Adrenal gland (tissue), 19 donors: Measurements from ENCODE around the gene ST8SIA6. TPM values are rescaled to one million over a fixed set of nuclear protein-coding genes. Genes with fewer than 3 reads are reported as not detected.
"Not testable (repeated sequence)": the region's sequence is repeated elsewhere in the genome, so short reads cannot be mapped to it uniquely, and the experiment has no call there.

Experiments used
- DNase-seq, 7 donors: peaks; one replicate each; pipeline ENCODE4 v3.0.0-alpha.2; 2019 to 2020
- H3K27ac ChIP-seq, 5 donors: fragments of 200-600 bp; sonication (generic) in 4 of 5; 1 replicate in 3 of 5; 2 replicates in 2 of 5; pipeline versions ENCODE4 v1.5.1 to v1.8.0; 2016 to 2020; ENCODE audit warnings: mild to moderate bottlenecking in 1 of 5
- H3K27me3 ChIP-seq: fragments of 200-600 bp; 2 replicates; pipeline ENCODE4 v1.8.0; 2021
- H3K36me3 ChIP-seq, 2 donors: fragments of 200-600 bp; replicated peaks in 1 of 2; 1 replicate in 1 of 2; 2 replicates in 1 of 2; pipeline versions ENCODE4 v1.5.1 to v1.8.0; 2018 to 2022
- H3K4me1 ChIP-seq, 2 donors: fragments of 200-600 bp; replicated peaks in 1 of 2; 1 replicate in 1 of 2; 2 replicates in 1 of 2; pipeline versions ENCODE4 v1.5.1 to v1.8.0; 2018 to 2021
- H3K4me3 ChIP-seq, 4 donors: fragments of 200-600 bp; sonication (generic) in 3 of 4; one replicate each; pipeline ENCODE4 v1.5.1; 2016 to 2018
- H3K9me3 ChIP-seq, 3 donors: fragments of 200-600 bp; sonication (generic) in 1 of 3; replicated peaks in 1 of 3; 1 replicate in 2 of 3; 2 replicates in 1 of 3; pipeline versions ENCODE4 v1.5.1 to v1.8.0; 2016 to 2021
- CTCF ChIP-seq, 6 experiments: fragments of 450-650 bp in 4 of 6; fragments of 200-600 bp in 2 of 6; sonication (generic) in 1 of 6; IDR thresholded peaks; 1 replicate in 5 of 6; 2 replicates in 1 of 6; pipeline versions ENCODE4 v1.5.1 to v1.8.0; 2016 to 2021; ENCODE audit warnings: antibody characterized with exemption in 6 of 6, mild to moderate bottlenecking in 2 of 6, moderate library complexity in 1 of 6
- POLR2A ChIP-seq, 2 donors: fragments of 450-650 bp; IDR thresholded peaks; one replicate each; pipeline ENCODE4 v1.6.1; 2017; ENCODE audit warnings: antibody characterized with exemption in 2 of 2, mild to moderate bottlenecking in 2 of 2, moderate library complexity in 1 of 2
- WGBS, 4 donors: extraction: QIAGEN DNeasy Blood & Tissue Kit in 2 of 4; methylation state at CpG; one replicate each; pipeline versions ENCODE4 v1.1.5 to v1.1.7; 2013 to 2017; 5-methylcytosine and 5-hydroxymethylcytosine counted together
- intact Hi-C, 2 donors: fragments of 100-400 bp; cut with DNase I; formaldehyde crosslinking; loops; one replicate each; pipeline versions ENCODE4 v1.14.1 to v1.15.0; 2022 to 2023
- long read RNA-seq, 10 donors: library from polyadenylated mRNA in 3 of 10; unstranded in 2 of 10; stranded (forward) in 1 of 10; transcript quantifications; one replicate each; pipeline ENCODE4 v2.0.0 and lab custom pipeline, GENCODE V29; 2021 to 2026
- polyA plus RNA-seq, 3 donors: library from polyadenylated mRNA; stranded (reverse); fragments of 200-250 nt in 2 of 3; fragments of 350-450 nt in 1 of 3; fragmentation: Illumina TruSeq in 1 of 3; extraction: RNeasy Lipid Tissue Mini Kit (QIAGEN cat#74804) in 1 of 3; gene quantifications; one replicate each; pipeline ENCODE4 v1.2.3, GENCODE V29; 2013 to 2014
- total RNA-seq, 9 donors: library from RNA; depleted of rRNA in 4 of 9; stranded (reverse); fragments of >200 nt in 4 of 9; fragments of 120-200 nt in 1 of 9; fragmentation: NEBNext Ultra II Directional in 1 of 9; extraction: Animal tissue kit (Norgen Biotek cat#: 25700) in 1 of 9; gene quantifications; one replicate each; pipeline versions ENCODE4 v1.1.0 to v1.2.4, GENCODE V29; 2013 to 2023
- donor health status: healthy with polysubstance abuse.
- donor health status: Bipolar disorder and iron deficiency.
- donor health status: DM: yes; HTN: yes; CAD: no.
- donor health status: DM: no; HTN: no; CAD: no.
- donor health status: DM: no; HTN: no; CAD: no.
- donor health status: DM: yes; HTN: yes; CAD: no.

The ST8SIA6 gene
- total RNA-seq = 1 to 10 TPM in 3 of 9 donors, under 1 TPM in 6; 0.19 to 3.4 (median 0.84) TPM
- under 1 TPM in 2 of 3 donors, not detected in 1; 0.13 to 0.26 TPM for polyA plus RNA-seq
- long read RNA-seq, donor 1 = 0 reads
- long read RNA-seq, donor 2 = 0 reads
- long read RNA-seq, donor 3 = 0 reads
- long read RNA-seq, donor 4 = 0 reads
- long read RNA-seq, donor 5, partial matches to known transcripts = 0 of 1 reads
- long read RNA-seq, donor 5, other reads (novel, unspliced or antisense) = 1 of 1 reads
- long read RNA-seq, donor 6, partial matches to known transcripts = 0 of 1 reads
- long read RNA-seq, donor 6, other reads (novel, unspliced or antisense) = 1 of 1 reads
- long read RNA-seq, donor 7 = 0 reads
- long read RNA-seq, donor 8 = 0 reads
- long read RNA-seq, donor 9 = 0 reads
- long read RNA-seq, donor 10 = 0 reads

GRCh38 chr10:17454161-17455014 lies at the start of gene ST8SIA6:
Gene ST8SIA6 (minus strand): TSS chr10:17454595. CDS start chr10:17454255, 340 bp downstream.
- intact Hi-C loops = no loop called here
- no peak for TF ChIP-seq CTCF (IDR thresholded peaks at IDR 0.05)
- no peak for TF ChIP-seq POLR2A (IDR thresholded peaks at IDR 0.05)
- H3K27me3 ChIP-seq = peaks cover 34% of the 10 kb centered on the region
- H3K4me3 ChIP-seq = peak within 1 kb of the TSS in 1 of 4 donors; percentile 35
- peaks cover 3 to 7% of the 10 kb centered on the region in 2 donors for H3K4me1 ChIP-seq
- peak in 4 of 7 donors; percentile 31 to 53 (median 37) for DNase-seq
- 3 to 67% (median 7%) methylated on average over 3 to 90 of the region's 91 CpGs for WGBS, 4 donors
- H3K36me3 ChIP-seq = no peaks in the 10 kb centered on the region
- peak within 1 kb of the TSS in 1 of 5 donors; percentile 5 for H3K27ac ChIP-seq
- no peaks in the 10 kb centered on the region for H3K9me3 ChIP-seq

- WGBS, 4 donors = 70 to 78% (median 73%) methylated on average over 7 of the region's 7 CpGs
- TF ChIP-seq CTCF (IDR thresholded peaks at IDR 0.05) (no peak), POLR2A (IDR thresholded peaks at IDR 0.05) (no peak)
- H3K36me3 ChIP-seq = no peaks in the 10 kb centered on the region
- H3K4me1 ChIP-seq = no peaks in the 10 kb centered on the region
- no peak overlapping the region for H3K27ac ChIP-seq
- no peaks in the 10 kb centered on the region for H3K9me3 ChIP-seq
- no peak for DNase-seq
- no peaks in the 10 kb centered on the region for H3K27me3 ChIP-seq
- intact Hi-C loops = no loop called here
- no peak overlapping the region for H3K4me3 ChIP-seq
These were observed 49.4 kb upstream of the ST8SIA6 start for GRCh38 chr10:17503795-17504194.

- Histone ChIP-seq H3K9me3 (no peaks in the 10 kb centered on the region), H3K27me3 (no peaks in the 10 kb centered on the region), H3K36me3 (no peaks in the 10 kb centered on the region), H3K27ac (no peak overlapping the region), H3K4me1 (no peaks in the 10 kb centered on the region), H3K4me3 (no peak overlapping the region)
- WGBS, 4 donors = 74 to 88% (median 77%) methylated on average over 2 of the region's 2 CpGs
- DNase-seq = no peak
- intact Hi-C loops = no loop called here
- no peak for TF ChIP-seq CTCF (IDR thresholded peaks at IDR 0.05)
These were observed 48.4 kb upstream of the ST8SIA6 start for GRCh38 chr10:17502814-17503213.

- H3K27me3 ChIP-seq, H3K4me1 ChIP-seq, H3K27ac ChIP-seq, DNase-seq, H3K9me3 ChIP-seq, intact Hi-C loops, H3K36me3 ChIP-seq, H3K4me3 ChIP-seq: not testable (repeated sequence)
- 89 to 93% (median 93%) methylated on average over 5 of the region's 5 CpGs for whole genome bisulfite sequencing, 4 donors
These were observed 44.6 kb upstream of the ST8SIA6 start for GRCh38 chr10:17499014-17499413.
